ENCODE measurements around the gene CNPY4.
A peak's percentile ranks its signal among the peaks of the same experiment; 100 is the strongest.

CNPY4 gene

DNA sequence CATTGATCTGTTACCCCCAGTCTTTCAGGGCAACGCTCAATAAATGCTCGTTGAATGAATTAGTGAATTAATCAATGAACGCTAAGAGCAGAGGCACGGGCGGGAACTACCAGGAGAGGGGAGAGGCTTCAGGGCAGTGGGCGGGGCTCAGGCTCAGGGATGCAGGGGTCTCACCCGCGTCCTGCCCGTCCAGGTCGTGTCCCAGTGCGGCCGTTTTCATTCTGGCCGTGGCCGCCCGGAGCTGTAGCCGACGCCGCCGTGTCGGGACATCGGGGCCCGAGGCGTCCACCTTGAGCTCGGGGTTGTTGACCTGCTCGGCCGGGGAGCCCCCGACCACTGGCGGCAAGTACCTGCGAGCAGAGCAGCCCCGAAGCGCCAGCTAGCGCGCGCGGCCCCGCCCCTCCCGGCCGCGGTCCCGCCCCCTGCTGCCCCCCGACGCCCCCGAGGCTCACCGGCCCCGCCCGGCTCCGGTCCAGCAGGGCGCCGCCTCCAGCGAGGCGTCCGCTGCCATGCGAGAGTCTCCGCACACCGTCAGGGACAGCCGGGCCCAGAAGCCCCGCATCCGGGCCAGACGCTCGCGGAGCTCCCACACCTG is 51.8 kb downstream of the CNPY4 start:
- no peak for TF ChIP-seq SPI1 (IDR thresholded peaks at IDR 0.05; ENCODE audit: low read depth, low read length)
- TF ChIP-seq POU2F2 (IDR thresholded peaks at IDR 0.05; ENCODE audit: low read depth, low read length) = no peak
- DNase-seq (ENCODE audit: insufficient read length, low spot score) = no peak
- FAIRE-seq = peak; percentile 9

DNA sequence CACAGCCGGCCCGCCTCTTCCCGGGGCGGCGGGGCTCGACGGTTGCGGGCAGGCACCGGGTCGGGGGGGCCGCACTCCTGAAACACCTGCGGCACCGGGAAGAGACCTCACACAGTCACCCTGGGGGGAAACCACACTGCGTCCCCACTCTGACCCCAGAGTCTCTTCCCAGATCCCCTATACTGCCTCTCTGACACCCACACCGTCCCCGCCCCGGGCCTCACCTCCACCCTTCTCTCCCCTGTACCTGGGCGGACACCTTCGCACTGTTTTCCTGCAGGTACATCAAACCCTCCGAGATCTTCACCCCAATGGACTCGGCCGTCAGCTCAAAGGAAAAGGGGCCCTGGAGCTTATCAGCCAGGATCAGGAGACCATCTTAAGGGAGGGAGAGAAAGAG is 52.4 kb downstream of the CNPY4 start:
- no peak for TF ChIP-seq SPI1 (IDR thresholded peaks at IDR 0.05; ENCODE audit: low read depth, low read length)
- TF ChIP-seq POLR2AphosphoS5 (IDR thresholded peaks at IDR 0.05; ENCODE audit: low read depth, low read length) = no peak
- TF ChIP-seq PAX5 (IDR thresholded peaks at IDR 0.05; ENCODE audit: insufficient read depth, low read length, severe bottlenecking) = no peak
- TF ChIP-seq POLR2A (IDR thresholded peaks at IDR 0.05; ENCODE audit: low read depth, low read length) = no peak
- TF ChIP-seq POU2F2 (IDR thresholded peaks at IDR 0.05; ENCODE audit: low read depth, low read length) = no peak
- TF ChIP-seq TAF1 (IDR thresholded peaks at IDR 0.05; ENCODE audit: low read depth, low read length) = no peak
- FAIRE-seq (no peak), DNase-seq (ENCODE audit: insufficient read length, low spot score) (no peak)

DNA sequence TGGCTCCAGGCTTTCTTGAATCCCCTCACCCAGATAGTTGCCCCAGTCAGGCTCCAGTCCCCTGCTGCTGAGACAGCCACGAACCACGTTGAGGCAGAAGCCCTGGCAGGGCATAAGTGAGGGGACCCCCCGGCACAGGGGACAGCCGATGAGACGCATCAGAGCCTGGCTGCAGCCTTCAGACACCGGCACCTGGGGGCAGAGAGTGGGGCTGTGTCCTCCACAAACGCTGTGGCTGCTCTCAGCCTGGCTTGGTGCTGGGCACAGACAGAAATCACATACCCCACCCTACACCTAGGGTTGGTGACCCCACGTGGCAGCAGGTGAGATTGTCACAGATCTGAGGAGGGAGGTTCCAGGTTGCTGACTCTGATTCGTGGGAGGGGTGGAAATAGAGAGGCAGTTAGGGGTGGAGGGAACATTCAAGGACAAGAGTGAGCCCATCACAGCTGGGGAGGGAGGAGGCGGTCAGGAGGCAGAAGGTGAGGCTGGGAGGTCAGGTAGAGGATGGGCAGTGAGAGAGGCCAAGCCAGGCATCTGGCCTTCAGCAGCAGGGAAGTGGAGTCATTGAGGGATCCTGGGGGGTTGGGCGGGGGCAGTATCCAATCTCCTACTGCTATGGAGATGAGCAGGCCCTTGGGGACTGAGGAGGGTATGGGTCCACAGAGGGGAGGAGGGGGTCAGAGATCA is 54.5 kb downstream of the CNPY4 start:
- DNase-seq (ENCODE audit: insufficient read length, low spot score) = no peak
- no peak for TF ChIP-seq TAF1 (IDR thresholded peaks at IDR 0.05; ENCODE audit: low read depth, low read length)
- TF ChIP-seq POU2F2 (IDR thresholded peaks at IDR 0.05; ENCODE audit: low read depth, low read length) = no peak
- no peak for TF ChIP-seq POLR2A (IDR thresholded peaks at IDR 0.05; ENCODE audit: low read depth, low read length)
- TF ChIP-seq POLR2AphosphoS5 (IDR thresholded peaks at IDR 0.05; ENCODE audit: low read depth, low read length) = no peak
- no peak for TF ChIP-seq PAX5 (IDR thresholded peaks at IDR 0.05; ENCODE audit: insufficient read depth, low read length, severe bottlenecking)
- TF ChIP-seq SPI1 (IDR thresholded peaks at IDR 0.05; ENCODE audit: low read depth, low read length) = no peak
- FAIRE-seq = no peak

DNA sequence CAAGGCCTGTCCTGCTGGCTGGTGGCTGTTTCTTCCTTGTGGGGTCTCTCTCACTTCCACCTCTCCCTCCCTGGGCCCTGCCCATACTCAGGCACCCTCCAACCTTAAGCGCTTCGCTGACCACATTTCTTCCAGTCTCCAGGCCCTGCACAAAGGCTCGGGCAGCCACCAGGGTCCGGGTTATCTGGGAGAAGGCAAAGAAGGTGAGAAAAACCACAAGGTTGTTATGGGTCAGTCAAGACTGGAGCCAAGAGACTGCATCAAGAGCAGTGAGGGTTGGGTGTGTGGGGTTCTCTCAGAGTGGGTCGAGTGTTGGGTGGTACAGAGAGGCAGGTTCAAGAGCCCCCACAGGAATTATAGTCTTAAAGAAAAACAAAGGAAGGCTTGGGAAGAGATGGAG is 55.1 kb downstream of the CNPY4 start:
- TF ChIP-seq POU2F2 (IDR thresholded peaks at IDR 0.05; ENCODE audit: low read depth, low read length) (no peak), POLR2AphosphoS5 (IDR thresholded peaks at IDR 0.05; ENCODE audit: low read depth, low read length) (no peak), PAX5 (IDR thresholded peaks at IDR 0.05; ENCODE audit: insufficient read depth, low read length, severe bottlenecking) (no peak), TAF1 (IDR thresholded peaks at IDR 0.05; ENCODE audit: low read depth, low read length) (no peak), SPI1 (IDR thresholded peaks at IDR 0.05; ENCODE audit: low read depth, low read length) (no peak), POLR2A (IDR thresholded peaks at IDR 0.05; ENCODE audit: low read depth, low read length) (no peak)
- FAIRE-seq (no peak), DNase-seq (ENCODE audit: insufficient read length, low spot score) (no peak)
